Thymus (tissue), 11 donors: ENCODE data around the gene C5orf47. TPM values are rescaled to one million over a fixed set of nuclear protein-coding genes. Genes with fewer than 3 reads are reported as not detected.

ENCODE experiments used
- DNase-seq, 9 donors: peaks; one replicate each; pipeline ENCODE4 v3.0.0-alpha.2; 2013; ENCODE audit warnings: low spot score in 9 of 9, low read depth in 6 of 9, missing footprints in 1 of 9
- H3K27ac ChIP-seq, 2 donors: one replicate each; pipeline ENCODE4 v1.5.1; 2013; ENCODE audit warnings: control low read depth in 1 of 2, low read depth in 1 of 2, low read length in 1 of 2, mild to moderate bottlenecking in 1 of 2, moderate library complexity in 1 of 2
- H3K27me3 ChIP-seq, 2 donors: one replicate each; pipeline ENCODE4 v1.5.1; 2013; ENCODE audit warnings: low read length in 1 of 2; ENCODE audit not compliant: control insufficient read depth in 2 of 2, insufficient read depth in 1 of 2
- H3K36me3 ChIP-seq, 2 donors: one replicate each; pipeline ENCODE4 v1.5.1; 2013; ENCODE audit warnings: low read length in 1 of 2, mild to moderate bottlenecking in 1 of 2, moderate library complexity in 1 of 2; ENCODE audit not compliant: control insufficient read depth in 2 of 2, insufficient read depth in 2 of 2
- H3K4me1 ChIP-seq, 2 donors: one replicate each; pipeline ENCODE4 v1.5.1; 2013; ENCODE audit warnings: low read length in 2 of 2; ENCODE audit not compliant: control insufficient read depth in 2 of 2, insufficient read depth in 2 of 2
- H3K4me3 ChIP-seq, 2 donors: one replicate each; pipeline ENCODE4 v1.5.1; 2013; ENCODE audit warnings: low read length in 2 of 2, control low read depth in 1 of 2, mild to moderate bottlenecking in 1 of 2
- H3K9me3 ChIP-seq, 2 donors: one replicate each; pipeline ENCODE4 v1.5.1; 2013; ENCODE audit warnings: low read length in 1 of 2, mild to moderate bottlenecking in 1 of 2; ENCODE audit not compliant: control insufficient read depth in 2 of 2, insufficient read depth in 1 of 2
- WGBS: extraction: QIAGEN DNeasy Blood & Tissue Kit; methylation state at CpG from one replicate; pipeline ENCODE4 v1.1.7; 2013; 5-methylcytosine and 5-hydroxymethylcytosine counted together
- polyA plus RNA-seq: library from polyadenylated mRNA; stranded (reverse); fragments of 200-250 nt; gene quantifications from one replicate; pipeline ENCODE4 v1.2.3, GENCODE V29; 2013
- total RNA-seq: library from RNA; stranded (reverse); fragments of 120-200 nt; gene quantifications from one replicate; pipeline ENCODE4 v1.2.4, GENCODE V29; 2013
- donor health status: healthy.

C5orf47 gene
- total and polyA plus RNA-seq, 2 donors: under 0.01 to 0.14 TPM

GRCh38 chr5:173953528-173954090 is 35.4 kb upstream of the C5orf47 start:
- DNase-seq: no peak
- H3K27ac ChIP-seq: no peak overlapping the region
- no peak overlapping the region for H3K4me3 ChIP-seq
- H3K36me3 ChIP-seq: peaks cover 12 to 27% of the 10 kb centered on the region in 2 donors
- WGBS: 95% methylated on average over 5 of the region's 5 CpGs
- no peaks in the 10 kb centered on the region for H3K27me3 ChIP-seq
- H3K9me3 ChIP-seq: no peaks in the 10 kb centered on the region
- no peaks in the 10 kb centered on the region for H3K4me1 ChIP-seq

DNA sequence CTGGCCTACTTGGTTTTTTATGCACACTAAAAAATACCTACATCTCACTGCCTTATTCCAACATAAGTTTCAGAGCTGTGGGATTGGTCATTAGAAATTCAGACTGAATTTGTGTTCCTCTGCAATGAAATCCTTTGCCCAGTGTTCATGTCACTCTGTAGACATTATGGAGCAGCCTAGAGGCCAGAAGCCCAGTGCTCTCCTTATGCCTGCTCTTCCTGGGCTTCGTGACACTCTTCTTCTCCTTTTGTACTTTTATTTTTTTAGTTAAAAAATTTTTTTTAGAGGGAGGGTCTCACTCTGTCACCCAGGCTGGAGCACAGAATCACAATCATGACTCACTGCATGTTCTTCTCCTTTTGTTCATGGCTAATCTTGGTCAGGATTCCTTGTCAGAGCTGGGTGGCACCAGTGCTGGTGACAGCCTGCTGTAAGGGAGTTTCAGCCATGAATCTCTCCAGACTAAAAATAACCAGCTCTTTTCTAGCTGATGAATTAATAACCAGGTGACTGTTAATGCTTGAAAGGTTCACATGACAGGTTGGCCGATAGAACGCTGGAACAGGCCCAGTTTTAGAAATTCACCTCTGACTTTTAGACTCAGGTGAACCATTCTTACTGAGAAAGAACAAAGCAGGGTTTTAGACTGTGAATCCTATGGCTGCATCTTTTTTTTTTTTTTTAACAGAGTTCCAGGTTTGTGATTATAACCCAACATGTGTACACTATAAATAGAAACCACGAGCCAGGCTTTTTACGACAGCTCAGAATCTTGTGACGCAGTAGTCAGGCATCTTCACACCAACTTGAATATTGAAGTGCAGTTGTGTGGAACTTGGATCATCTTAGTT is 34.1 kb upstream of the C5orf47 start:
- Histone ChIP-seq H3K36me3 (peaks cover 12 to 25% of the 10 kb centered on the region in 2 donors), H3K4me1 (no peaks in the 10 kb centered on the region), H3K9me3 (no peaks in the 10 kb centered on the region), H3K4me3 (no peak overlapping the region), H3K27me3 (no peaks in the 10 kb centered on the region), H3K27ac (no peak overlapping the region)
- 93% methylated on average over 6 of the region's 6 CpGs for WGBS
- DNase-seq: no peak

DNA sequence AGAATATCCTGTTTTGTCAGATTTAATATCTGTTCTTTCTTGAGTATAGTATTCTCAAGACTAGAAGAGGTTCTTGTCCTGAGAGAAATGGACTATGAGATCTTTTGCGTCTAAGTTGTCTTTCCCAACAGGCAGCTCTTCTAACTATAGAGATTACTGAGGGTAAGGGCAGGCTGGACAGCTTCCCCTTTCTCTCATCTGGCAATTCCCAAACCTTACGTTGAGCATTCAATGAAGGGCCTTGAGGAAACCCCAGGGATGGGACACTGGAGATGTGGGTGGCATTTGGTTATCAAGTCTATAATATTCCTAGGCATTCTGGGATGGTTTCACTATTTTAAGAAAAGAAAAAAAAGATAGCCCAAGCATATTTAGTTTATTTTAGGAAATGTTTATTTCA is 28.0 kb upstream of the C5orf47 start:
- Histone ChIP-seq H3K4me1 (peaks cover 3 to 6% of the 10 kb centered on the region in 2 donors), H3K4me3 (no peak overlapping the region), H3K9me3 (no peaks in the 10 kb centered on the region), H3K27ac (no peak overlapping the region), H3K36me3 (peaks cover under 1% of the 10 kb centered on the region in 2 donors), H3K27me3 (no peaks in the 10 kb centered on the region)
- DNase-seq: no peak
- 95% methylated on average over 2 of the region's 2 CpGs for WGBS

- 88% methylated on average over 1 of the region's 1 CpG for WGBS
These were observed 27.6 kb upstream of the C5orf47 start for GRCh38 chr5:173961418-173961817.

GRCh38 chr5:173962436-173962972 is 26.5 kb upstream of the C5orf47 start:
- Histone ChIP-seq H3K9me3 (no peaks in the 10 kb centered on the region), H3K27me3 (no peaks in the 10 kb centered on the region), H3K27ac (no peak overlapping the region), H3K36me3 (no peaks in the 10 kb centered on the region), H3K4me3 (no peak overlapping the region), H3K4me1 (peaks cover 3 to 6% of the 10 kb centered on the region in 2 donors)
- DNase-seq: no peak
- WGBS: 92% methylated on average over 3 of the region's 3 CpGs

More at GRCh38 chr5:173961418-173961817, 27.6 kb upstream of the C5orf47 start:
- no peaks in the 10 kb centered on the region for H3K27me3 ChIP-seq
- H3K27ac ChIP-seq: no peak overlapping the region
- H3K4me3 ChIP-seq: no peak overlapping the region
- peaks cover 3 to 6% of the 10 kb centered on the region in 2 donors for H3K4me1 ChIP-seq
- H3K9me3 ChIP-seq: no peaks in the 10 kb centered on the region
- H3K36me3 ChIP-seq: no peaks in the 10 kb centered on the region
- no peak for DNase-seq

DNA sequence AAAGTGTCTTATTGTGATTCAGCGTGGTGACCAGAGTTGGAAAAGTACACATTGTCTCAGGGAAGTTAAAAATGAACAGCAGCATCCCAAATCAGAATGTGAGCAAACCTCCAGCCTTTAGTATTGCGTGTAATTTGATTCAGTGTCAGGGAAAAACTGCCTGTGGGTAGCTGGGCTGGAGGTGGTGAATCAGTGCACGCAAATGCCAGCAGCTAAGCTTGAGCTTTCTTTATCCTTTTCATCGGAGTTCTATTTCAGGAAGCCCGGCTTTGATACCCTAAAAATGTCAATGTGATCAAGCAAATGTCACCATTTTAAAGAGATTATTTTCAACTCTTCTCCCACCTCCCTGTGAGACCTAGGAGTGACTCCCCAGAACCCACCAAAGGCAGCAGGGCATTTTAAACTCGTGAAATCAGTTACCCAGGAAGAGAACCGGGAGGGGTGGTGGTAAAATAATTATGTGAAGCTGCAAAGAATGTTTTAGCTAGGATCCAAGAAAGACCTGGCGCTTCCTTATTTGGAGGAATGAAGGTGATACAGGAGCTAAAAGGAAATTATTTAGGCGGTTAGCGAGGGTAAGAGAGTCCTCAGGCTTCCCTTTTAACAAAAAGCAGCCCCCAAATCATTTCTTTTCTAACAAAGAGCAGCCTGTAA is 25.7 kb upstream of the C5orf47 start:
- no peaks in the 10 kb centered on the region for H3K36me3 ChIP-seq
- no peak overlapping the region for H3K4me3 ChIP-seq
- DNase-seq: no peak
- H3K27ac ChIP-seq: no peak overlapping the region
- H3K4me1 ChIP-seq: peaks cover 3 to 6% of the 10 kb centered on the region in 2 donors
- WGBS: 84% methylated on average over 10 of the region's 10 CpGs
- H3K9me3 ChIP-seq: no peaks in the 10 kb centered on the region
- no peaks in the 10 kb centered on the region for H3K27me3 ChIP-seq

DNA sequence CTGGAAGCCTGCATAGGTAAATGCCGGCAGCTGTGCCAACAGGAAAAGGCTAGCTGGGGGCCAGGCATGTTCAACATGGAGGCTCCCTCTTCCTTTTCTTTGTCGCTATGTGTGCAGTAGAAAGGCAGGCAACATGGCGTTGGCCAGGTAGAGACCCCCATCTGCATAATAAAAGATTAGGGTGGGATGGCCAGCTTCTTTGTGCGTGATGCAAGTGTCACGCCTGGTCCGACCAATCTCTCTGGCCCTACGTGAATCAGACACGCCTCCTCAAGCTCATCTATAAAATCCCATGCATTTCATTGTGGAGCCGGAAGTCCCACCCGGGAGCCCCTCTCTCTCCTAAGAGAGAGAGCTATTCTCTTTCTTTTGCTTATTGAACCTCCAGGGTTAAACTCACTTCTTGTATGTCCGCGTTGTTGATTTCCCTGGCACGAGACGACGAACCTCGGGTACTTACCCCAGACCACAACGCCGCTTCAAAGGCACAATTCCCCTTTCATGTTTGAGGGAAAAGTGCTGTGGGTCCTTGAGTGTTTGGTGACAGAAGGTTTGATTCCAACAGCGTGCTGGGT is 25.0 kb upstream of the C5orf47 start:
- no peaks in the 10 kb centered on the region for H3K36me3 ChIP-seq
- H3K4me1 ChIP-seq: peaks cover 3 to 6% of the 10 kb centered on the region in 2 donors
- no peaks in the 10 kb centered on the region for H3K27me3 ChIP-seq
- H3K9me3 ChIP-seq: no peaks in the 10 kb centered on the region
- WGBS: 52% methylated on average over 19 of the region's 19 CpGs
- H3K4me3 ChIP-seq: no peak overlapping the region
- H3K27ac ChIP-seq: no peak overlapping the region
- DNase-seq: peak in 1 of 9 donors; percentile 34

- WGBS: 95% methylated on average over 1 of the region's 1 CpG
- H3K4me1 ChIP-seq: peaks cover 3 to 6% of the 10 kb centered on the region in 2 donors
- H3K4me3 ChIP-seq: no peak overlapping the region
These were observed 24.5 kb upstream of the C5orf47 start for GRCh38 chr5:173964506-173964905.

More at GRCh38 chr5:173964506-173964905, 24.5 kb upstream of the C5orf47 start:
- Histone ChIP-seq H3K27ac (no peak overlapping the region), H3K36me3 (no peaks in the 10 kb centered on the region), H3K9me3 (no peaks in the 10 kb centered on the region), H3K27me3 (no peaks in the 10 kb centered on the region)
- DNase-seq: no peak
